CD4-positive, alpha-beta T cell treated with Interleukin-21 for 1 hour (primary cell): Measurements from ENCODE around the gene ZNF23.
"Not testable (repeated sequence)": the region's sequence is repeated elsewhere in the genome, so short reads cannot be mapped to it uniquely, and the experiment has no call there.

Experiments
- DNase-seq: peaks from one replicate; pipeline ENCODE4 v3.0.0-alpha.2; 2020

The ZNF23 gene

GRCh38 chr16:71461686-71462648 is at the start of gene ZNF23:
ZNF23 (minus strand) TSS chr16:71462247; CDS start chr16:71456796, 5,451 bp downstream.
- peak; percentile 82 for DNase-seq

- DNase-seq = no peak
Observed at GRCh38 chr16:71507061-71507460, 45.0 kb upstream of the ZNF23 start.

- DNase-seq = no peak
Observed at GRCh38 chr16:71504901-71505300, 42.9 kb upstream of the ZNF23 start.

GRCh38 chr16:71504051-71504450 is 42.0 kb upstream of the ZNF23 start:
- not testable (repeated sequence) for DNase-seq

GRCh38 chr16:71501547-71501946 is 39.5 kb upstream of the ZNF23 start:
- no peak for DNase-seq

- no peak for DNase-seq
Observed at GRCh38 chr16:71500964-71501363, 38.9 kb upstream of the ZNF23 start.

- peak; percentile 66 for DNase-seq
Observed at GRCh38 chr16:71499775-71500364, 37.8 kb upstream of the ZNF23 start.

- DNase-seq = no peak
Observed at GRCh38 chr16:71498031-71498430, 36.0 kb upstream of the ZNF23 start.

- DNase-seq = no peak
Observed at GRCh38 chr16:71493213-71493612, 31.2 kb upstream of the ZNF23 start.

- no peak for DNase-seq
Observed at GRCh38 chr16:71492786-71493185, 30.7 kb upstream of the ZNF23 start.

- no peak for DNase-seq
Observed at GRCh38 chr16:71491054-71491453, 29.0 kb upstream of the ZNF23 start.

- DNase-seq = no peak
Observed at GRCh38 chr16:71490361-71490760, 28.3 kb upstream of the ZNF23 start.

- no peak for DNase-seq
Observed at GRCh38 chr16:71489122-71489521, 27.1 kb upstream of the ZNF23 start, which contains the start of gene ZNF19. ZNF19 (minus strand) TSS chr16:71489324; CDS start chr16:71482114, 7,210 bp downstream.

- peak; percentile 87 for DNase-seq
Observed at GRCh38 chr16:71484006-71484893, 22.2 kb upstream of the ZNF23 start.

GRCh38 chr16:71482569-71482968 is 20.5 kb upstream of the ZNF23 start:
- no peak for DNase-seq

- no peak for DNase-seq
Observed at GRCh38 chr16:71480956-71481355, 18.9 kb upstream of the ZNF23 start.

- DNase-seq = no peak
Observed at GRCh38 chr16:71479420-71479819, 17.4 kb upstream of the ZNF23 start.

GRCh38 chr16:71476457-71477124 is 14.5 kb upstream of the ZNF23 start:
- DNase-seq = no peak

- no peak for DNase-seq
Observed at GRCh38 chr16:71474864-71475263, 12.8 kb upstream of the ZNF23 start.

- no peak for DNase-seq
Observed at GRCh38 chr16:71473891-71474290, 11.8 kb upstream of the ZNF23 start.

GRCh38 chr16:71472931-71473330 is 10.9 kb upstream of the ZNF23 start:
- DNase-seq = no peak

GRCh38 chr16:71472051-71472450 is 10.0 kb upstream of the ZNF23 start:
- DNase-seq = no peak
